ENCODE measurements around the gene TICRR.

DNA sequence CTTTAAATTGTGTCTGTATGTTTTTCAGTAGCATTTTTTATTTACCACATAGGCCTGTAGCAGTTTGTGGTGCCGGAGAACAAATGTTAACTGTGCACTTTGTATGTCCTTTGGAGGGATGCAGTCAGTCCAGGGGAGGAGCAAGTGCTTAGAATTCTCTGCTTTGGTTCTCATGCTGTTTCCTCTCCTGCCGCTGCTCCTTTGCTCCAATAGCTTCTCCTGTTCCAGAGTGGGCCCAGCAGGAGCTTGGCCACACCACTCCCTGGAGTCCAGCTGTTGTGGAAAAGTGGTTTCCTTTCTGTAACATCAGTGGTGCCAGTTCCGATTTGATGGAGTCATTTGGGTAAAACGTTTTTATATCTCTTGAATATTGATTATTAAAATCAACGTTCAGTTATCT is 16.6 kb downstream of the TICRR start:
- TF ChIP-seq, protein P1, sequence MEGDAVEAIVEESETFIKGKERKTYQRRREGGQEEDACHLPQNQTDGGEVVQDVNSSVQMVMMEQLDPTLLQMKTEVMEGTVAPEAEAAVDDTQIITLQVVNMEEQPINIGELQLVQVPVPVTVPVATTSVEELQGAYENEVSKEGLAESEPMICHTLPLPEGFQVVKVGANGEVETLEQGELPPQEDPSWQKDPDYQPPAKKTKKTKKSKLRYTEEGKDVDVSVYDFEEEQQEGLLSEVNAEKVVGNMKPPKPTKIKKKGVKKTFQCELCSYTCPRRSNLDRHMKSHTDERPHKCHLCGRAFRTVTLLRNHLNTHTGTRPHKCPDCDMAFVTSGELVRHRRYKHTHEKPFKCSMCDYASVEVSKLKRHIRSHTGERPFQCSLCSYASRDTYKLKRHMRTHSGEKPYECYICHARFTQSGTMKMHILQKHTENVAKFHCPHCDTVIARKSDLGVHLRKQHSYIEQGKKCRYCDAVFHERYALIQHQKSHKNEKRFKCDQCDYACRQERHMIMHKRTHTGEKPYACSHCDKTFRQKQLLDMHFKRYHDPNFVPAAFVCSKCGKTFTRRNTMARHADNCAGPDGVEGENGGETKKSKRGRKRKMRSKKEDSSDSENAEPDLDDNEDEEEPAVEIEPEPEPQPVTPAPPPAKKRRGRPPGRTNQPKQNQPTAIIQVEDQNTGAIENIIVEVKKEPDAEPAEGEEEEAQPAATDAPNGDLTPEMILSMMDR (IDR thresholded peaks at IDR 0.05): no peak
- TF ChIP-seq ELF4 (CRISPR knock-in tag; IDR thresholded peaks at IDR 0.05; ENCODE audit: low read depth): no peak
- TF ChIP-seq NR3C1 (CRISPR knock-in tag; conservative IDR thresholded peaks at IDR 0.05; ENCODE audit: low read depth): no peak
- no peak for TF ChIP-seq TEAD4 (CRISPR knock-in tag; IDR thresholded peaks at IDR 0.05)
- TF ChIP-seq, protein P2, sequence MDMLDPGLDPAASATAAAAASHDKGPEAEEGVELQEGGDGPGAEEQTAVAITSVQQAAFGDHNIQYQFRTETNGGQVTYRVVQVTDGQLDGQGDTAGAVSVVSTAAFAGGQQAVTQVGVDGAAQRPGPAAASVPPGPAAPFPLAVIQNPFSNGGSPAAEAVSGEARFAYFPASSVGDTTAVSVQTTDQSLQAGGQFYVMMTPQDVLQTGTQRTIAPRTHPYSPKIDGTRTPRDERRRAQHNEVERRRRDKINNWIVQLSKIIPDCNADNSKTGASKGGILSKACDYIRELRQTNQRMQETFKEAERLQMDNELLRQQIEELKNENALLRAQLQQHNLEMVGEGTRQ (CRISPR knock-in tag; IDR thresholded peaks at IDR 0.05): no peak
- TF ChIP-seq RELA (CRISPR knock-in tag; IDR thresholded peaks at IDR 0.05; ENCODE audit: borderline replicate concordance): no peak
- no peak for TF ChIP-seq ZNF232 (CRISPR knock-in tag; IDR thresholded peaks at IDR 0.05)
- TF ChIP-seq ATF3 (CRISPR knock-in tag; conservative IDR thresholded peaks at IDR 0.05): no peak
- no peak for TF ChIP-seq RORB (CRISPR knock-in tag; IDR thresholded peaks at IDR 0.05)

All from WTC11 (cell line).